AG20443 (cell line): ENCODE results near the gene LLGL1.

Experiments
- DNase-seq: peaks from one replicate; pipeline ENCODE4 v3.0.0; 2012; ENCODE audit warnings: low spot score, mixed read lengths

Gene LLGL1

DNA sequence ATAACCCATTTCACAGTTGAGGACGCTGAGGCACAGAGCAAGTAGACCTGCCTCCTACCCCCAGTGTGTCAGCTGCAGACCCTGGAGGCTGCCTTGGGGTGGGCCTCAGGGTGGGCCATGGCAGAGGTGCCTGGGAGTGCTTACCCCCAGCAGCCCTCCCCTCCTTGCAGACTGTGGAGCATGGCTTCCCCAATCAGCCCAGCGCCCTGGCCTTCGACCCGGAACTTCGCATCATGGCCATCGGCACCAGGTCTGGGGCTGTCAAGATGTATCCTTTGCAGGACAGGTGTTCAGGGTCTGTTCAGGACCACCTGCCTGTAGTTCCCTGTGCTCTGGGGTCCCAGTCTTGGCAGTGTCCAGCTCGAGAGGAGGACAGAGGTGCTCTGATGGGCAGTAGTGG, 4.3 kb downstream of the LLGL1 start:
- no peak for DNase-seq

GRCh38 chr17:18230288-18231141, 5.1 kb downstream of the LLGL1 start:
- DNase-seq = no peak

GRCh38 chr17:18231164-18231563, 5.7 kb downstream of the LLGL1 start:
- DNase-seq = no peak

- DNase-seq = no peak
Observed at GRCh38 chr17:18233803-18234518, 8.5 kb downstream of the LLGL1 start.

DNA sequence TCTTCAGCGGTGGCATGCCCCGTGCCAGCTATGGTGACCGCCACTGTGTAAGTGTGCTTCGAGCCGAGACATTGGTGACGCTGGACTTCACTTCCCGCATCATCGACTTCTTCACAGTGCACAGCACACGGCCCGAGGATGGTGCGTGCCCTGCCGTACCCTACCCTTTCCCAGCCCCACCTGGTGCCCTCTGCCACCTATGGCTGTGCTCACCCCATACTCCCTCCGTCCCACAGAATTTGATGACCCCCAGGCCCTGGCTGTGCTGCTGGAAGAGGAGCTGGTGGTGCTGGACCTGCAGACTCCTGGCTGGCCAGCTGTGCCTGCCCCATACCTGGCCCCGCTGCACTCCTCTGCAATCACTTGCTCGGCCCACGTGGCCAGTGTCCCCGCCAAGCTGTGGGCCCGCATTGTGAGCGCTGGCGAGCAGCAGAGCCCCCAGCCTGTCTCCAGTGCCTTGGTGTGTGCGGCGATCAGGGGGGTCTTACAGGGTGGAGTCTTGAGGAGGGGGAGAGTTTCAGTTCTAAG, 9.5 kb downstream of the LLGL1 start:
- DNase-seq = no peak

DNA sequence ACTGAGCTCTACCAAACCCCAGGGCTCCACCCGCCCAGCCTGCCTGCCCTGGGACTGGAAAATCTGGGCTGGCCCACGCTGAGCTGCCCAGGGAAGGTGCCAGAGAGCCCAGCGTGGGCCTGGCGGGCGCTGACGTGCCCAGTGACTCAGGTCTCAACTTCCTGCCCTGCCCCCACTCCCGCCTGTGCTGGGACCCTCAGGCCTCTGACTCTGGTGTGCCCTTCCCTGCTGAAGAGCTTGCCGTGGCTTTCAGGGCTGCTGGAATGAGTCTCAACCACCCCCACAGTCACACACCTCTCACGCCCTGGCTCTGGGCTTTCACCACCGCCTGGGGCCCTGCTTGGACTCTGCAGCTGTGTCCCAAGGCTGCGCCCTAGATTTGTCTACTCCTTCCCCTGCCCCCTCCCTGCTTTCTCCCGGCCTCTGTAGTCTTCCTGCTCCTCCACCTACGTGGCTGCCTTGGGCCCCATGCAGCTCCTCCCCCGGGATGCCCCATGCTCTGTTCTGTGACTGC, 10.4 kb downstream of the LLGL1 start:
- peak; percentile 48 for DNase-seq

GRCh38 chr17:18236494-18236893, 11.1 kb downstream of the LLGL1 start:
- no peak for DNase-seq

- no peak for DNase-seq
Observed at GRCh38 chr17:18237461-18237860, 12.0 kb downstream of the LLGL1 start.

DNA sequence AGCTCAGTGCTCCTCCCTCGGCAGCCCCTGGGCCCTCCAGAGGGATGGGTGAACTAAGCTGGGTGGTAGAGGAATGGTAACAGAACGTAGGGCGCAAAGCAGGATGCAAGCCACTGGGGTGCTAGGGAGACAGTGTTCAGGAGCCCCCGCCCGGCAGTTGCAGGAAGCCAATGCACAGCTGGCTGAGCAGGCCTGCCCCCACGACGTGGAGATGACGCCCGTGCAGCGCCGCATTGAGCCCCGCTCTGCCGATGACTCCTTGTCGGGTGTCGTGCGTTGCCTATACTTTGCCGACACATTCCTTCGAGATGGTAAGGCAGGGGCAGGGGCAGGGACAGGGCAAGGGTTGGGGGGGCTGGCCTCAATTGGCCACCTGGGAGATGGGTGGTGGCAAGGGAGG, 12.9 kb downstream of the LLGL1 start:
- no peak for DNase-seq

GRCh38 chr17:18240449-18240848, 15.0 kb downstream of the LLGL1 start:
- DNase-seq = no peak

GRCh38 chr17:18241229-18241871, 15.9 kb downstream of the LLGL1 start:
- no peak for DNase-seq

GRCh38 chr17:18245038-18245776, 19.8 kb downstream of the LLGL1 start:
- no peak for DNase-seq

DNA sequence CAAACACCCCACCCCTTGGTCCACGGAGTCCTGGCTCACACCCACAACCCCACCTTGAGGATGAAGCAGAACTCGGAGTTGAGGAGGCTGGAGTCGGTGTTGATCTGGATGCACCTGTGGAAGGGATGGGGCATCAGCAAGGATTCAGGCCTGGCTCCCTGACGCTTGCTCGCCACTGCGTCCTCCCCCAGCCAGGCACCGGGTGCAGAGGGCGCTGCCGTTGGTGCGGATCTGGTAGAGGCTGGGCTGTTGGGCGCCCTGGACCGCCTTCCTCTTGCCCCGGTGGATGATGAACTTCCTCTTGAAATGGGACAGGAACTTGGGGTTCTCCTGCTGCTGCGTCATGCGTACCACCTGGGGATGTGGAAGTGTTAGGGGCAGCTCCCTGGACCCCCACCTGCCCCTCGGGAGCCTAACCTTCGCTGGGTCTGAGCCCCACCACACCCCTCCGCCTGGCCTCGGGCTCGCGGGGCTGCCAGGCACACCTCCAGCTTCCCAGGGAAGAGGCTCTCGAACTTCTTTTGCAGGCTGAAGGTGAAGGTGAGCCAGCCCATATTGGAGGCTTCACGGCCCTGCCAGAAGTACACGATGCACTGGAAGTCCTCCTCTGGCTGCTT, 20.8 kb downstream of the LLGL1 start:
- no peak for DNase-seq

GRCh38 chr17:18246880-18247612, 21.6 kb downstream of the LLGL1 start:
- DNase-seq = peak; percentile 62

DNA sequence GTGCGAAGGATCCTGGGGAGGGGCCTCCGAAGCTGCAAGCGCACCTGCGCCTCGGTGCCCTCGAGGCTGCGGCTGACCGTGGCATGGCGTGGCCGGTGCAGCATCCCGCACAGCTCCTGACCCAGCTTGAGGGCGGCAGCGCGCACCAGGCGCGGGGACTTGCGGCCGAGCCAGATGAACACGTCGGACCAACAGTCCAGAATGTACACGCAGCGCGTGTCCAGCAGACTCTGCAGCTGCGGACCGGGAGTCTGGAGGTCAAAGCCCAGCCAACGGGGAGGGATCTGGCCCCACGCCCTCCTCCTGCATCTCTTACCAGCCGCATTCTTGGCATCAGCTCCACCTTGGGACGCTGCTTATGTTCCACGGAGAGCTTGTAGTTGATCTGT, 22.2 kb downstream of the LLGL1 start:
- no peak for DNase-seq

DNA sequence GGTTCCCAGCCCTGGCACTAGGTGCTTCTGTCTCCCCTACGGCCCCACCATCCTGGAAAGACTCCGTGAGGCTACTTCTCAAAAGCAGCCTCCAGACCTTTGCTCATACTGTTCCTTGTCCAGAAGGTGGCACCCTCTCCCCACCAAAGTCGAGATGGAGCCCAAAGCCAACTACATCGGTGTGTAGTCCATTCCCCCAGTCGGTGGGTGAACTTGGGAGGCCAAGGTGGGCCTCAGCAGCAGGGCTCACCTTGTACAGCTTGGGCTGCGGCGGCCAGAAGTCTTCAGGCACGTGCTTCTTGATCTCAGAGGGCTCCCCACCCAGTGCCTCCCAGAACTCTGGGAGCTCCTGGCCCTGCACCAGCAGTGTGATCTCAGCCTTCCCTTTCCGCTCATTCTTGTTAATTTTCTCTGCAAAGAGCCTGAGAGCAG, 22.9 kb downstream of the LLGL1 start:
- DNase-seq = peak; percentile 86

DNA sequence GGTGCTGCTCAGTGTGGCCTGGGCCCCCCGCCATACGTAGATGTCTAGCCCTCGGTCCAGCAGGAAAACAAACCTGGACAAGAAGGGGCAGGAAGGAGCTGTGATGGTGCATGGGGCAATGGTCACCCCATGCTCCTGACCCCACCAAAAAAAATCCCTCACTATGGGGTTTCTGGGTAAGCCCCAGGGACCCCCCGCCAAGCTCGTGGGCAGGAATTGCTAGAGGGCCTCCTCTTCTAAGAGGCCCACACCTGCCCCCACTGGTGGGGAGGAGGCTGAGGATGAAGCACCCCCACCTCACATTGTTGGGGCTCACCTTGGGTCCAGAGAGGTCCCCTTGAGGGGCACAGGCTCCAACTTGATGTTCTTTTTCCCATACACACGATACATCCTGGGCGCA, 23.4 kb downstream of the LLGL1 start:
- DNase-seq = no peak

- no peak for DNase-seq
Observed at GRCh38 chr17:18250259-18250658, 24.8 kb downstream of the LLGL1 start.

DNA sequence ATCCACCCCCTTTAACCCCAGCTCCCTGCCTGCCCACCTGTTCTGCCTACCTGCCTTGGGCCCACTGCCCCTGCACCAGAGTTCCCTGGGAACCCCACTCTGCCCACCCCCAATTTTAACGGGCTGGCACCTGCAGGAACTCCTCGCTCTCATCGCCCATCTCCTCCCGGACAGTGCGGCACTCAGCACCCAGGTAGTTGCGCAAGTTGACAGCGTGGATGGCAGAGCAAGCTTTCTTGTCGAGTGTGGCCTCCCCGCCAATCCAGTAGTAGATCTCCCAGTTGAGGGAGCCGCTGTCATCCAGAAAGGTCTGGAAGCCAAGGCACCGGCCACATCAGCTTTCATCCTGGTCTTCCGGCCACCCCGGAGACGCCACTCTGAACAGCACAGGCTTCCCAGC, 25.3 kb downstream of the LLGL1 start:
- no peak for DNase-seq

- no peak for DNase-seq
Observed at GRCh38 chr17:18251204-18251603, 25.8 kb downstream of the LLGL1 start.

- DNase-seq = no peak
Observed at GRCh38 chr17:18252160-18252559, 26.7 kb downstream of the LLGL1 start.
